HG03460 (cell line): ENCODE data around the gene NHSL1.

Experiments used
- ATAC-seq: cut with Tn5 transposase; IDR thresholded peaks from one replicate; pipeline ENCODE4 v1.9.1; 2021; ENCODE audit not compliant: unreplicated experiment

NHSL1 gene

DNA sequence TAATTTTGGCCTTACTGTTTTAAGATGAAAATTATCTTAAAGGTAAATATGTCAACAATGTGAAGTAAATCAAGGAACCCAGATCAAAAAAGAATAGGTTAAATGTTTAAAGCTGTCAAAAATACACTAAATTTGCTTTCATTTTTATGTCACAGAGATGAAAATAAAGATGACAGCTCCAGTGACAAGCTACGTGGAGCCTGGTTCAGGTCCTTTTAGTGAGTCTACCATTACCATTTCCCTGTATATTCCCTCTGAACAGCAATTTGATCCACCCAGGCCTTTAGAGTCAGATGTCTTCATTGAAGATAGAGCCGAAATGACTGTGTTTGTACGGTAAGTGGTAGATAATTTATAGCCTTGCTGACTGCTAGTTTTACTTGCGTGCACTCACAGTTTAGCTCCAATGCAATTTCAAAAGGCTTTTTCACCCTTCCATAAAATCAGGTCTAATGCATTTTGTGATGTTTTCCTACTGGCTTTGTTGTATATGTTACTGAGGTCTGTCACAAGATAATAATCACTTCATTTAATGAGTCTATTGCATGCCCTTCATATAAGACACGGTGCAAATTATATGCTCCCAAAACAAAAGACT lies 93.4 kb downstream of the NHSL1 start:
- ATAC-seq, result no peak

- ATAC-seq, result no peak
These were observed 94.5 kb downstream of the NHSL1 start for GRCh38 chr6:138404666-138405337.

GRCh38 chr6:138403801-138404665 lies 95.3 kb downstream of the NHSL1 start, which contains the start of gene HEBP2:
Gene HEBP2, plus strand, starts transcription at chr6:138404223. Its CDS starts 273 bp downstream, at chr6:138404496.
- peak; percentile 58 for ATAC-seq

- ATAC-seq, result peak; percentile 16
These were observed 95.9 kb downstream of the NHSL1 start for GRCh38 chr6:138403324-138403800.

GRCh38 chr6:138402838-138403187 lies 96.5 kb downstream of the NHSL1 start:
- no peak for ATAC-seq

GRCh38 chr6:138401960-138402837 lies 97.1 kb downstream of the NHSL1 start:
- no peak for ATAC-seq

GRCh38 chr6:138400326-138400725 lies 99.0 kb downstream of the NHSL1 start:
- no peak for ATAC-seq

DNA sequence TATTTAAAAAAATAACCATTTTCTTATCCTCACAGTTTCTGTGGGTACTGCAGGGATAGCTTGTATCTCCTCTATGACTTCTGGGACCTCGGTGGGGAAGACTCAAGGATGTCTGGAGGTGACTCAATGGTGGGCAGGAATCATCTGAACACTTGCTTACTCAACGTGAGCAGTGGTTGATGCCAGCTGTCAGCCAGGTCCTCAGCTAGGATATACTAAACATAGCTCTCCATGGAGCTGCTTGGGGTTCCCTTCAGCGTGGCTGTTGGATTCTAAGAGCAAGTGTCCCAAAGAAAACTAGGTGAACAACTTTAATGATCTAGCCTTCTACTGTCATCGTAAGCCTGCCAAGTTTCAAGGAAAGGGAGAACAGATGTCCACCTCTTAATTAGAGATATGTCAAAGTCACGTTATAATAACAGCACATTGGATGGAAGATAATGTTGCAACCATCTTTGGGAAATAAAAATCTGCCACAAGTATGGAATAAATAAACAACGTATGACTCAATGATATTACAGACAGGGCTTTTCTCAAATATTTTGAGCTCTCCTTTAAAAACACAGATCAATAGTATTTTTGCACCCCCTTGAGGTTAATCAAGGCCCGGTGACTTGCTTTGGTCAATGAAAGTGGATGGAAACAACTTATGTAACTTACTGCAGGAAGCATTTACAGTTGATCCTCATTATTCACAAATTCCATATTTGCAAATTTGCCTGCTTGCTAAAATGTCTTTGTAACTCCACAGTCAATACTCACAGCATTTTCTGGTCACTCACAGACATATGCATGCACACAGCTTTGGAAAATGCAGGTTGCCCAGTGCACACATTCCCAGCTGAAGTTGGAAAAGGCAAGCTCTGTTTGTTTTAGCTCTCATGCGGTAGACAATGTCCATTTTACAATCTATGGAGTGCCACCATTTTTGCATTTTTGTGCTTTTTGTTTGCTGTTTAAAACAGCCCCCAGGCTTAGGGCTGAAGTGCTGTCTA lies 101.9 kb downstream of the NHSL1 start:
- ATAC-seq, result no peak

GRCh38 chr6:138396709-138397108 lies 102.6 kb downstream of the NHSL1 start:
- no peak for ATAC-seq

DNA sequence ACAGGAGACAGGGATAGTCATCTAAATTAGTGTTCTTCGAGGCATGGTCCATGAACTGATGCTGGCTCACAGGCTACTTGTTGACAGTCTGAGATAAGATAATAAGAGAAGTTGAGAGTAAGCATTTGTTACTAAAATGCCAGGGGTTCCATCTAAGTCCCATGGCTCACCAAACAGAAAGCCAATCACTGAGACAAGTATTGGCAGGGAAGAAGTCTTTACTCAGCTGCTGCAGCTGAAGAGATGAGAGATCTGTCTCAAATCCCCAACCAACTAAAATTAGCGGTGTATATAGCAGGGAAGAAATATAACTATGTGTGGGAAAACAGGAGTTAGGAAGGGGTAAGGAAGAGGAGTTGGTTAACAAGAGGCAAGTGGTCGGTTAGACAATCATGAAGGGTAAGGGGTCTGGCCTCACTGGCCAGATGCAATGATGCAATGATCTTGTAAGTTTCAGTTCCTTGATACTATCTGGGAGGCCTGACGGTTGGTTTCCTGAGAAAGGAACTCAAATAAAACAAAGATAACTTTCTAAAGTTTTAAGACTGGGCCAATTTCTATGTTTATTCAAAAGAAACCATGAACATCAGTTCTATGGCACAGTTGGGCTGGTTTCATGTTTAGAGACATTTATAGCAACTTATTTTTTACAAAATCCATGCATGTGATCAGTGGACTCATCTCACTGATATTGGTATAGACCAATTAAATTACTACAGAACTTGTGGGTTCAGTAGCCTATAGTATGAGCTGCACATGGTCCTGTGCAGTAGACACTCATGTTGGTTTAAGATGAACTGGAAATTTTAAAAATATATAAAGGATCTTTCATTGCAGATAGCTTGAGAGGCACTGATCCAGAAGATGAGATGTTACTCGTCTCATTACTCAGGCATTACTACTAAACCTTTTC lies 105.2 kb downstream of the NHSL1 start:
- ATAC-seq, result no peak

DNA sequence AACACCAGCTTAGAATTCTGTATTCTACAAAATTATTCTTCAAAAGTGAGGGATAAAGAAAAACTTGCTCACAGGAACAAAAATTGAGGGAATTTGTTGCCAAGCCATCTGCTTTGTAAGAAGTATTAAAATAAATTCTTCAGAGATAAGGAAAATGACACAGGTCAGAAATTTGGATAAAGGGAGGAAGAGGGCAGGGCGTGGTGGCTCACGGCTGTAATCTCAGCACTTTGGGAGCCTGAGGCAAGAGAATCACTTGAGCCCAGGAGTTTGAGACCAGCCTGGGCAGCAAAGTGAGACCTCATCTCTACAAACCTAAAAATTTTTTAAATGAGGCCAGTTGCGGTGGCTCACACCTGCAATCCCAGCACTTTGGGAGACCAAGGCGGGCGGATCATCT lies 109.7 kb downstream of the NHSL1 start:
- no peak for ATAC-seq

DNA sequence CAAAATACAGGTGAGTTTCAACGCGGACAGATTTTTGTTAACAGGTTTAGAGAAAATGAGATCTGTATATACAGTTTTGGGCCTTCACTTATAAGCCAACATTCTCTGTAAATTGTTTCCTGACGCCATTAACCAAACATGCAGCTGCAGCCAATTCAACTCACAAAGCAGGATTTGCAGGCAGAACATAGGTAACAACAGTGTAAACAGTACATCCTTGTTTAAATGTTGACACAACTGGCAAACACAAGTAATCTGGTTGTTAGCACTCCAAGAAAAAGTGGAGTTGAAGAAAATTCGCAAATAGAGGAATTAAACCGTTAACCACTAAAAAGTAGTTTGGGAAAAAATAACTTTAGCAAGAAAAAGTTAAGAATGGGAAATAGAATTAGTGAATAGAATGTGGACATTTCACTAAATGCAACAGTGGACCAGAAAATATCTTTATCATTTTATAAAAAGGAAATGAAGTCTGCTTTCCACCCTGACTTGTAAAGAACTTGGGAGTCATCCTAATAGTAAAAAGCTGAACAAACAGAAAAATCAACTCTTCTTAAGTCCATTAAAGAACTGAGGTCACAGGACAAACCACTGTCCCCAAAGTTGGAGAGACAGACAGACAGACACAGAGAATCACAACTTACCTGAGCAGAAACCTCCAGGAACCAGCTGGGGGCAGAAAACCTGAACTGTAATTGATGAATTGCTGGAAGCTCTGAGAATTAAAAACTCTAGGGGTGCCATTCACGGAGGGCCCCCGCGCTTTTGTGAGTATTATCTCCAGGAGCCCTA lies 111.5 kb downstream of the NHSL1 start:
- ATAC-seq, result no peak

DNA sequence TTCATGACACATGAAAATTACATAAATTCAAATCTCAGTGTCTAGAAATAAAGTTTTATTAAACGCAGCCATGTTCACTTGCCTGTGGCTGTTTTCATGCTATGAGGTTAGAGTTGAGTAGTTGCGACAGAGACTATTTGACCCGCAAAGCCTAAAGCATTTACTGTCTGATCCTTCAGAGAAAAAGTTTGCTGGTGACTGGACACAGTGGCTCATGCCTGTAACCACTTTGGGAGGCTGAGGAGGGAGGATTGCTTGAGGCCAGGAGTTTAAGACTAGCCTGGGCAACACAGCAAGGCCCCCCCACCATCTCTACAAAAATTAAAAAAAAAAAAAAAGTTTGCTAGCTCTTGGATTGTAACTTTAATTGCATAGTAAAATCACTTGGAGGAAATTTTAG lies 112.4 kb downstream of the NHSL1 start:
- no peak for ATAC-seq

DNA sequence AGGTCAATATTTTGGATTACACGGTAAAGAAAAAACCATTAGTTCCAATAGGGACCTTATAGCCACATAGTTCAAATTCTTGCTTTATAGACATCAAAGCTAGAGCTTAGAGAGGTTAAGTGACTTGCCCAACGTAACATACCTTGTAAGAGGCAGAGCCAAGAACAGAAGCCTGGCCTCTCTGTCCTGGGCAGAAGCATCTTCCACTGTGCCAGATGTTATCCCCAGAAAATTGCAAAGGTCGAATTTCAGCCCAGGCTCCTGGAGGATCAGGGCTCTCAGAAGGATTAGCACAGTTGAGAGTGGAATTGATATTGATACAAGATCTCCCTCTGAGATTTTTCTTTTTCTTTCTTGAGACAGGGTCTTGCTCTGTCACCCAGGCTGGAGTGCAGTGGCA lies 115.5 kb downstream of the NHSL1 start:
- no peak for ATAC-seq

- ATAC-seq, result no peak
These were observed 116.6 kb downstream of the NHSL1 start for GRCh38 chr6:138382498-138383265.

GRCh38 chr6:138378463-138378862 lies 120.8 kb downstream of the NHSL1 start:
- ATAC-seq, result no peak

GRCh38 chr6:138377844-138378243 lies 121.5 kb downstream of the NHSL1 start, which contains the start of gene SMIM28:
Gene SMIM28, plus strand, starts transcription at chr6:138377905. Its CDS starts 168 bp downstream, at chr6:138378073.
- ATAC-seq, result no peak
